ENCODE results near the gene TNFRSF4.

DNA sequence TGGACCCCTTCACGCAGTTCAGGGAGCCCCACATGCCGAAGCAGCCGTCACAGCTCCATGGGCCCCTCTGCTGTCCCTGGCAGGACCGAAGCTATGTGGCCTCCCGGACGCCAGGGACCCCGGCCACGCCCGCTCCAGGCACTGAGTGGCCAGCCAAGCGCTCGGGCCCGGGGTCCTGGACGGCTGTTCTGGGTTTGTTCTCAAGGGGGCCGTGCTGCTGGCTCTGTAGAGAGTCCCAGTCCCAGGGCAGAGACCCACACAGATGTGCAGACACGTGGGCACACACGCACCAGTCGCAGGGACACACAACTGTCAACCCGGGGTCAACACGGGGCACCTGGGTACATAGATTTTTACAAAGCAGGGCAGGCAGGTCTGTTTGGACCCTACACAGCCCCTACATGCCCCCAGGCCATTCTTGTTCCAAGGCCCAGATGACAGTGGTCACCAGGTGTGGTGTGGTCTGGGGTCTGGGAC lies 24.8 kb upstream of the TNFRSF4 start:
- TF ChIP-seq, protein P1, sequence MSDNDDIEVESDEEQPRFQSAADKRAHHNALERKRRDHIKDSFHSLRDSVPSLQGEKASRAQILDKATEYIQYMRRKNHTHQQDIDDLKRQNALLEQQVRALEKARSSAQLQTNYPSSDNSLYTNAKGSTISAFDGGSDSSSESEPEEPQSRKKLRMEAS (IDR thresholded peaks at IDR 0.05), result no peak
- TF ChIP-seq POLR2A (IDR thresholded peaks at IDR 0.05; ENCODE audit: control extremely low read depth in 1 of 2, low read depth in 2 of 2, low read length in 2 of 2) (0 out of 3 replicates have a peak, but pooled peaks of 1 of the 2 experiments have one; percentile 23), POLR2AphosphoS5 (IDR thresholded peaks at IDR 0.05; ENCODE audit: low read depth, low read length) (no peak)
- TF ChIP-seq, protein P2, sequence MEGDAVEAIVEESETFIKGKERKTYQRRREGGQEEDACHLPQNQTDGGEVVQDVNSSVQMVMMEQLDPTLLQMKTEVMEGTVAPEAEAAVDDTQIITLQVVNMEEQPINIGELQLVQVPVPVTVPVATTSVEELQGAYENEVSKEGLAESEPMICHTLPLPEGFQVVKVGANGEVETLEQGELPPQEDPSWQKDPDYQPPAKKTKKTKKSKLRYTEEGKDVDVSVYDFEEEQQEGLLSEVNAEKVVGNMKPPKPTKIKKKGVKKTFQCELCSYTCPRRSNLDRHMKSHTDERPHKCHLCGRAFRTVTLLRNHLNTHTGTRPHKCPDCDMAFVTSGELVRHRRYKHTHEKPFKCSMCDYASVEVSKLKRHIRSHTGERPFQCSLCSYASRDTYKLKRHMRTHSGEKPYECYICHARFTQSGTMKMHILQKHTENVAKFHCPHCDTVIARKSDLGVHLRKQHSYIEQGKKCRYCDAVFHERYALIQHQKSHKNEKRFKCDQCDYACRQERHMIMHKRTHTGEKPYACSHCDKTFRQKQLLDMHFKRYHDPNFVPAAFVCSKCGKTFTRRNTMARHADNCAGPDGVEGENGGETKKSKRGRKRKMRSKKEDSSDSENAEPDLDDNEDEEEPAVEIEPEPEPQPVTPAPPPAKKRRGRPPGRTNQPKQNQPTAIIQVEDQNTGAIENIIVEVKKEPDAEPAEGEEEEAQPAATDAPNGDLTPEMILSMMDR (IDR thresholded peaks at IDR 0.05; ENCODE audit: control extremely low read depth in 1 of 3, insufficient read depth in 1 of 3, low read depth in 1 of 3, low read length in 3 of 3), result no peak
